A549 (cell line): ENCODE measurements around the gene RAPH1. TPM values are rescaled to one million over a fixed set of nuclear protein-coding genes. Genes with fewer than 3 reads are reported as not detected.

Source experiments
- ATAC-seq, 2 experiments: fragments of 200-7000 bp in 1 of 2; fragments of >200 bp in 1 of 2; cut with Nextera tagmentation in 1 of 2; cut with Tn5 transposase in 1 of 2; 3 replicates each; pipeline versions ENCODE4 v1.8.0 to v1.9.1; 2018 to 2020; ENCODE audit warnings: mild to moderate bottlenecking in 1 of 2, moderate library complexity in 1 of 2
- CTCF ChIA-PET: fragments of 300-600 bp; sonication (Branson Sonifier 250); formaldehyde crosslinking; extraction: SDS; loops from one replicate; lab custom pipeline; 2021; ENCODE audit warnings: antibody characterized with exemption, inconsistent platforms; lab: Yijun Ruan, JAX
- POLR2A ChIA-PET: fragments of 350-600 bp; formaldehyde crosslinking; extraction: SDS; loops from one replicate; lab custom pipeline; 2021; ENCODE audit warnings: antibody characterized with exemption, inconsistent platforms; lab: Yijun Ruan, JAX
- DNase-seq, 2 experiments: peaks; one replicate each; pipeline versions ENCODE4 v3.0.0 to v3.0.0-alpha.2; 2011 to 2016; ENCODE audit warnings: low read depth in 1 of 2, low spot score in 1 of 2
- FAIRE-seq: peaks from 2 replicates; lab custom pipeline; 2011; peaks lifted over from hg19 to GRCh38; lab: Jason Lieb, UNC
- H3K27ac ChIP-seq, 2 experiments: fragments of >200 bp; sonication (Bioruptor Twin); formaldehyde crosslinking; 3 replicates each; pipeline ENCODE4 v1.5.1; 2016 to 2017
- H3K4me1 ChIP-seq: fragments of >200 bp; sonication (Bioruptor Twin); formaldehyde crosslinking; 3 replicates; pipeline ENCODE4 v1.6.1; 2016
- H3K4me2 ChIP-seq: fragments of >200 bp; sonication (Bioruptor Twin); formaldehyde crosslinking; 3 replicates; pipeline ENCODE4 v1.6.1; 2016
- H3K4me3 ChIP-seq: fragments of >200 bp; sonication (Bioruptor Twin); formaldehyde crosslinking; 3 replicates; pipeline ENCODE4 v1.5.1; 2016
- H3K9me3 ChIP-seq: fragments of >200 bp; sonication (Bioruptor Twin); formaldehyde crosslinking; 3 replicates; pipeline ENCODE4 v1.6.1; 2016
- BCL3 ChIP-seq: fragments of >200 bp; sonication (Bioruptor Twin); formaldehyde crosslinking; IDR thresholded peaks from 3 replicates; pipeline ENCODE4 v1.6.1; 2016
- CTCF ChIP-seq: fragments of >200 bp; sonication (Bioruptor Twin); formaldehyde crosslinking; IDR thresholded peaks from 3 replicates; pipeline ENCODE4 v1.5.1; 2016
- EP300 ChIP-seq, 2 experiments: fragments of >200 bp; sonication (Bioruptor Twin); formaldehyde crosslinking; IDR thresholded peaks; 2 replicates in 1 of 2; 3 replicates in 1 of 2; pipeline ENCODE4 v1.6.1; 2016 to 2017
- FOSB ChIP-seq: fragments of 250-450 bp; sonication (Bioruptor Pico); IDR thresholded peaks from 2 replicates; pipeline ENCODE4 v1.5.0; 2020; ENCODE audit warnings: mild to moderate bottlenecking, moderate library complexity
- FOSL2 ChIP-seq, 2 experiments: fragments of 450-650 bp in 1 of 2; fragments of >200 bp in 1 of 2; sonication (Bioruptor Twin) in 1 of 2; formaldehyde crosslinking; IDR thresholded peaks; 2 replicates each; pipeline versions ENCODE4 v1.5.0 to v1.6.1; 2016 to 2020; ENCODE audit warnings: mild to moderate bottlenecking in 1 of 2, moderate library complexity in 1 of 2
- GATA3 ChIP-seq: IDR thresholded peaks from 2 replicates; pipeline ENCODE4 v1.6.1; 2012; ENCODE audit warnings: borderline replicate concordance
- HDAC2 ChIP-seq: fragments of 200-600 bp; sonication (generic); IDR thresholded peaks from 2 replicates; pipeline ENCODE4 v1.6.1; 2016
- HES2 ChIP-seq: fragments of >200 bp; sonication (Bioruptor Twin); formaldehyde crosslinking; IDR thresholded peaks from 2 replicates; pipeline ENCODE4 v1.6.1; 2016
- HMGXB4 ChIP-seq: fragments of 250-450 bp; sonication (Bioruptor Pico); IDR thresholded peaks from 2 replicates; pipeline ENCODE4 v1.5.0; 2021; ENCODE audit warnings: mild to moderate bottlenecking, moderate library complexity, borderline replicate concordance
- HOXA7 ChIP-seq: fragments of 250-450 bp; sonication (Bioruptor Pico); IDR thresholded peaks from 2 replicates; pipeline ENCODE4 v1.5.0; 2020; ENCODE audit warnings: mild to moderate bottlenecking, moderate library complexity
- JUNB ChIP-seq: fragments of >200 bp; sonication (Bioruptor Twin); formaldehyde crosslinking; IDR thresholded peaks from 2 replicates; pipeline ENCODE4 v1.6.1; 2016
- KDM5A ChIP-seq: fragments of 200-600 bp; sonication (generic); IDR thresholded peaks from 2 replicates; pipeline ENCODE4 v1.6.1; 2016; ENCODE audit warnings: antibody characterized with exemption, mild to moderate bottlenecking
- MAX ChIP-seq: IDR thresholded peaks from 2 replicates; pipeline ENCODE4 v1.6.1; 2012
- NFE2L2 ChIP-seq: fragments of 150-350 bp; conservative IDR thresholded peaks from 2 replicates; pipeline ENCODE4 v1.6.1; 2014; ENCODE audit warnings: low read length
- NPAS2 ChIP-seq: fragments of 250-450 bp; sonication (Bioruptor Pico); IDR thresholded peaks from 2 replicates; pipeline ENCODE4 v1.8.0; 2022; ENCODE audit warnings: mild to moderate bottlenecking, moderate library complexity, borderline replicate concordance
- PBX3 ChIP-seq: IDR thresholded peaks from 2 replicates; pipeline ENCODE4 v1.6.1; 2012
- RAD21 ChIP-seq, 2 experiments: fragments of >200 bp in 1 of 2; sonication (Bioruptor Twin) in 1 of 2; formaldehyde crosslinking in 1 of 2; IDR thresholded peaks in 1 of 2; conservative IDR thresholded peaks in 1 of 2; 2 replicates in 1 of 2; 3 replicates in 1 of 2; pipeline ENCODE4 v1.6.1; 2012 to 2018; ENCODE audit warnings: inconsistent platforms in 1 of 2
- REST ChIP-seq: fragments of 200-600 bp; sonication (generic); IDR thresholded peaks from 2 replicates; pipeline ENCODE4 v1.6.1; 2016; ENCODE audit warnings: antibody characterized with exemption, mild to moderate bottlenecking, moderate library complexity
- SMC3 ChIP-seq: fragments of >200 bp; sonication (Bioruptor Twin); formaldehyde crosslinking; IDR thresholded peaks from 3 replicates; pipeline ENCODE4 v1.6.1; 2018; ENCODE audit warnings: inconsistent platforms
- ZC3H11A ChIP-seq: fragments of 450-650 bp; IDR thresholded peaks from 2 replicates; pipeline ENCODE4 v1.6.1; 2014; ENCODE audit warnings: antibody characterized with exemption, mild to moderate bottlenecking
- WGBS: methylation state at CpG from one replicate; pipeline ENCODE4 v1.1.6; 2017; ENCODE audit errors: missing lambda C conversion rate; 5-methylcytosine and 5-hydroxymethylcytosine counted together
- polyA plus RNA-seq, 4 experiments: library from polyadenylated mRNA; depleted of rRNA in 3 of 4; stranded (reverse); fragments of >200 nt; fragmentation: RNase III in 1 of 4; extraction: RNeasy Plus Mini Kit Qiagen cat#74134 plus additional on column Dnase treatment in 1 of 4; gene quantifications; 2 replicates in 3 of 4; 3 replicates in 1 of 4; pipeline ENCODE4 v1.2.3, GENCODE V29; 2011 to 2017

RAPH1 gene
- polyA plus RNA-seq, 2 of the 4 experiments (the other 2 are of a cell fraction), result 6.3 to 7.3 TPM

- FAIRE-seq (no peak), ATAC-seq (peak in 1 of 2 experiments; percentile 30; a peak in 1 of 6 replicates)
- no peaks in the 10 kb centered on the region for H3K9me3 ChIP-seq
- CTCF ChIA-PET, result no interaction called here
- H3K4me2 ChIP-seq, result peak overlapping the region; percentile 50
- no peak overlapping the region for H3K4me3 ChIP-seq
- H3K27ac ChIP-seq, result peak overlapping the region; percentile 34 to 61; a peak in 4 of 6 replicates
- TF ChIP-seq NFE2L2 (no peak), NPAS2 (CRISPR knock-in tag) (no peak), MAX (no peak), GATA3 (no peak), RAD21 (conservative IDR thresholded peaks at IDR 0.05 in 1 of 2, IDR thresholded peaks at IDR 0.05 in 1 of 2) (no peak), SMC3 (no peak), JUNB (no peak), CTCF (no peak), HES2 (no peak), KDM5A (no peak), REST (no peak), HOXA7 (no peak), BCL3 (no peak), EP300 (IDR thresholded peaks at IDR 0.05) (no peak), PBX3 (no peak), FOSL2 (IDR thresholded peaks at IDR 0.05) (no peak), FOSL2 (CRISPR knock-in tag; IDR thresholded peaks at IDR 0.05) (no peak), HMGXB4 (CRISPR knock-in tag) (no peak), FOSB (CRISPR knock-in tag) (no peak), ZC3H11A (no peak), HDAC2 (no peak)
- TF ChIP-seq, all 56 proteins: peak for 0
- POLR2A ChIA-PET, result no interaction called here
- DNase-seq, result peak in 1 of 2 experiments; percentile 13
- 47% methylated on average over 3 of the region's 3 CpGs for WGBS
- peaks cover 64% of the 10 kb centered on the region for H3K4me1 ChIP-seq
Observed at GRCh38 chr2:203582468-203582867, 47.4 kb upstream of the RAPH1 start.
